IPS DF 4.7 (cell line): ENCODE data around the gene SLC25A1.
"Not testable (repeated sequence)": the region's sequence is repeated elsewhere in the genome, so short reads cannot be mapped to it uniquely, and the experiment has no call there.

Experiments
- DNase-seq: peaks from one replicate; pipeline ENCODE4 v3.0.0-alpha.2; 2013; ENCODE audit warnings: low spot score; ENCODE audit errors: extremely low read depth

Gene SLC25A1

DNA sequence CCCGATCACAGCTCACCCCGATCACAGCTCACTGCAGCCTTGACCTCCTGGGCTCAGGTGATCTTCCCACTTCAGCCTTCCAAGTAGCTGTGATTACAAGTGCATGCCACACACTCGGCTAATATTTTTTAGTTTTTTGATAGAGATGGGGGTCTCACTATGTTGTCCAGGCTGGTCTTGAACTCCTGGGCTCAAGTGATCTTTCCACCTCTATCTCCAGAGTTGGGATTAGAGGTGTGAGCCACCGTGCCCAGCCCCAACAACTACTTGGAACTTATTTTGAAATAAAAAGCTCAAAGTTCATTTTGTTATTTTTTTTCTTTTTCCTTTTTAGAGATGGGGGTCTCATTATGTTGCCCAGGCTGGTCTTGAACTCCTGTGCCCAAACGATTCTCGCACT, 27.8 kb upstream of the SLC25A1 start:
- no peak for DNase-seq

DNA sequence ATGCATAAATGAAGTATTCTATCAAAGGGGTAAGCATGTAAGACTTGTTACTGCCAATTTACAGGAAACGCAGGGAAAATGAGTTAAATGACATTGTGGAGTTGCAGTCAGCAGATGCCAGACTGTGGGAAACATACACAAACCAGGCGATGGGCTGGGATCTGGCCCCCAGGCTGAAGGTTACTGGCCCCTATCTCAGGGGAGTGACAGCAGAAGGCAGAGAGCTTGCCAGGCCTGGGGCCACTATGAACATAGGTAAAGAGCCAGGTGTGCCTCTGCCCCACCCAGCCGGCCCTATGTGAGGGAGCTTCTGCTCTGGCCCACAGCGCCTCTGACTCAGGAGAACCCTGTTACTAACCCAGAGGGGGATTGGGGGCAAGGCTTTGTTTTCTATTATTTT, 26.1 kb upstream of the SLC25A1 start:
- no peak for DNase-seq

DNA sequence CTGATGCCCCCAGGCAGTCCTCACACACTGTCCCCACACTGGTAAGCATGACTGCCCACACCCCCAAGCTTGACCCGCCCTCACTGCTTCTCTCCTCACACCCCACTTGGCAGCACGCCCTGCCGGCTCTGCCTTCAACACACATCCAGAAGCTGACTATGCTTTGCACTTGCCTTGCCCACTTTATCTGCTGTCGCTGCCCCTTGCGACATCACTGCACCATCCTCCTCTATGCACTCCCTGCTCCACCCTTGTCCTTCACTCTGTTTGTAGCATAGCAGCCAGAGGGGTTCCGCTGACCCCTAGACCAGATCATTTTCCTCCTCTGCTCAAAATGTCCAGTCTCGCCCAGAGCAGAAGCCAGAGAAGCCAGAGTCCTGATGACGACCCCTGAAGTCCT, 25.3 kb upstream of the SLC25A1 start:
- DNase-seq, result no peak

DNA sequence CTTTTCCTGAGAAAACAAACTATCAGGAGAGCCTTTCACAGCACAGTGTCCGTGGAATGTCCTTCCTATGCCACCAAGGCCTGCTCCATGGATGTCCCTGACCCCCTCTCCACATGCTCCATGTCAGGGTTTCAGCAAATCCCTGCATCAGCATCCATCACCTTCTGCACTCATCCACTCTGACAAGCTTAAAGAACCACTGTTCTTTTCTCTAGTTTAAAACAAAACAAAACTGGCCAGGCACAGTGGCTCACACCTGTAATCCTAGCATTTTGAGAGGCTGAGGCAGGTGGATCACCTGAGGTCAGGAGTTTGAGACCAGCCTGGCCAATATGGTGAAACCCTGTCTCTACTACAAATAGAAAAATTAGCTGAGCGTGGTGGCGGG, 24.3 kb upstream of the SLC25A1 start:
- DNase-seq, result not testable (repeated sequence)

DNA sequence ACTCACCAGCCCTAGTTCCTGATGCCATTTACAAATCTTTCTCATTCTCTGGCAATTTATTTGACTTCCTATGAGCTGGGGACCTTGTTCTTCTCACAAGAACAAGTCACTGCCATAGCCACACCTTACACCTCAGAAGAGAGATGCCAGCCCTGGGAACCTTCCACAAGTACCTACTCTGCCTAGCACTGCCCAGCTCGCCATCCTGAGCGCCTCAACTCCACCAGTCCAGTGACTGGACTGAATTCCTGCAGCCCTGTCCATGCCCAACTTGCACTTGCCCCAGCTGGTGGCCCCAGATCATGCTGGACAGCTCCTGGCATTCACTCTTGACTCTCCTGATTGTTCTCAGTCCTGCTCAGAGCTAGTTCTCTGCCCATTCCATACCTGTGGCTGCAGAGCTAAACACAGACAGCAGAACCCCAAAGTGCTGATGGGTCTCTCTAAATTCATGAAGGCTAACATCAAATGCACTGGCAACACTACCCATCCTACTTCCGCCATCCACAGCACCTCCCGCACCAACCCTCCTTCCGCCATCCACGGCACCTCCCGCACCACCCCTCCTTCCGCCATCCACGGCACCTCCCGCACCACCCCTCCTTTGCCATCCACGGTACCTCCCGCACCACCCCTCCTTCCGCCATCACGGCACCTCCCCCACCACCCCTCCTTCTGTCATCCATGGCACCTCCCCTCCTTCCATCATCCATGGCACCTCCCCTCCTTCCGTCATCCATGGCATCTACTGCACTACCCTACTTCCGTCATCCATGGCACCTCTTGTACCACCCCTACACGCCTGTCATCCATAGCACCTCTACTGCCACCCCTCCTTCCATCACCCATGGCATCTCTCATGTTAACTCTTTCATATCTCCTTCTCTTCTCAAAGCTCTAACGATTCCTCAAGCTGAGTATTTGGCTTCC, 23.6 kb upstream of the SLC25A1 start:
- no peak for DNase-seq

DNA sequence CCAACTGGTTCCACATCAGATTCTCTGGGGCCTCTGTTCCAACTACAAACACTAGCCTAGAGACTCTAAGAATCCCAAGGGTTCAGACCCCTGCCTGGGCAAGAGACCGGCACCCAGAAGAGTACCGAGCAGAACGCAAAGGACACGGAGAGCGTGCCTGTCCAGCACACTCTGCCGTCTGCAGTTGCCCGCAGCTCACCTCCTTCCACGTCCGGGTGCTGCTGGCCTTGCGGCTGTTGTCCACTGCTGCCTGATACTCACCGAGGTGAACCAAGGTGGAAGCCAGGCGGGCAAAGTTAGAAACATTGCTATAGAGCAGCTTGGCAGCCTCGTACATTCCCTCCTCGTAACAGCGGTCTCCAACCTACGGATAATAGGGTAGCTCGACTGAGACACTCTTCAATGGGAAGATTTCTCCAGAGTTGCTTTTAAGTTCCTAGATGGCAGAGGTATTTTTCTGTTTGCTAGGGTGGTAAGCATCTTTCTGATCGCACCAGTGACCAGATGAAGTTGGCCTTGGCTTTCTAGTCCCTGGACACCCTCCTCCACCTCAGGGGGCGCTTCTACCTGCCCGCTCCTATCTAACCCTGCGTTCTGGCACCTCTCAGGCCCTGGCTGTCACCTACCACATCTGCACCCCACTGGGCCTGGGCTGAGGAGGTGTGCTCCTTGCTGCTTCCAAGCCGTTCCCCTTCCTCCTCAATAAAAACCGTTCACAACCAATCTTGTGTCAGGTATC, 22.8 kb upstream of the SLC25A1 start:
- DNase-seq, result no peak

DNA sequence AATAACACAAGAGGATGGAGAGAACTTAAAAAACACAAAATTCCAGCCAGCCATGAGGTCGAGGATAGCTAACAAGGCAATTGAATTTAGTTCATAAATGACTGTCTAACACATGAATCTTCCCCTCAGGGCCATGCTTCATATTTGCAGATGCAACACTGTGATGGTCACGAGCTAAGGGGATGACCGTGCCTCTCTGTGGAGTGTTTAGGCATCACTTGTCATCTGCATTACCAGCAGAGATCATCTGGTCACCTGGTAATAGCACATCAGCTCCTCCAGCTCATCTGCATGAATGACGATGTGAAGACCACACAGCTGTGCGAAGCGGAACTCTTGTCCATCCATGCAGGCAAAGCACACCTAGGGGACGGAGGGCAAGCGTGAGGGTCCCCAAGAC, 20.9 kb upstream of the SLC25A1 start:
- no peak for DNase-seq

DNA sequence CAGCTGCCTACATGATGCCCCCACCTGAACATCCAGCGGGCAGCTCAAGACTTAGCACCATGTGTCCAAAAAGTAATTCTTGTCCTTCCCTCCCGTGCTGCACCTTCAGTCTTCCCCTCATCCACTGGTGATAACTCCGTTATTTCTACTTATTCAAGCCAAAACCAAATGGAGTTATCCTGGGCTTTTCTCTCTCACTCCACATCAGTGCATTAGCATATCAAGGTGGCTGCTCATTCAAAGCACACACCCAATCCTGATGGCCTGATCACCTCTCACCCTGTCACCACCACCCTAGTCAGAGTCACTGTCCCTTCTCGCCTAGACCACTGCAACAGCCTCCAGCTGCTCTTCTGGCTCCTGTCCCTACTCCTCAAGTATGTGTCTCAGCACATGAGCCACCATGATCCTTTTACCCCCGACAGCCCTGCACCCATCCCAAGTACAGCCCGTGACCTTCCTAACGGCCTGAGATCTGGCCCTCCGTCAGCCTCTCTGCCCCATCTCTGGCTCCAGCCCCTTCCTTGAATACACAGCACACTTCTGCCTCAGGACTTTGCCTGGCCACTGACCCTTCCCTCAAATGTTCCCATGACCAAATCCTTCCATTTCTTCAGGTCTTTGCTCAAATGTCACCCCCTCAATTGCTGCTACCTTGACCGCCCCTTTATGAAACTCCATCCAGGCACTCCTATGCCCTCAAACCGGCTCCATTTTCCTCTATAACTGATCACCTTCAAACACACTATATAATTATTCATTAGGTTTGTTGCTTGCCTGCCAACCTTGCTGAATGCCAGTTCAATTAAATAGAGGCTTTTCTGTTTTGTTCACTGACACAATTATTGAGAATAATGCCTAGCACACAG, 19.7 kb upstream of the SLC25A1 start:
- DNase-seq, result no peak

DNA sequence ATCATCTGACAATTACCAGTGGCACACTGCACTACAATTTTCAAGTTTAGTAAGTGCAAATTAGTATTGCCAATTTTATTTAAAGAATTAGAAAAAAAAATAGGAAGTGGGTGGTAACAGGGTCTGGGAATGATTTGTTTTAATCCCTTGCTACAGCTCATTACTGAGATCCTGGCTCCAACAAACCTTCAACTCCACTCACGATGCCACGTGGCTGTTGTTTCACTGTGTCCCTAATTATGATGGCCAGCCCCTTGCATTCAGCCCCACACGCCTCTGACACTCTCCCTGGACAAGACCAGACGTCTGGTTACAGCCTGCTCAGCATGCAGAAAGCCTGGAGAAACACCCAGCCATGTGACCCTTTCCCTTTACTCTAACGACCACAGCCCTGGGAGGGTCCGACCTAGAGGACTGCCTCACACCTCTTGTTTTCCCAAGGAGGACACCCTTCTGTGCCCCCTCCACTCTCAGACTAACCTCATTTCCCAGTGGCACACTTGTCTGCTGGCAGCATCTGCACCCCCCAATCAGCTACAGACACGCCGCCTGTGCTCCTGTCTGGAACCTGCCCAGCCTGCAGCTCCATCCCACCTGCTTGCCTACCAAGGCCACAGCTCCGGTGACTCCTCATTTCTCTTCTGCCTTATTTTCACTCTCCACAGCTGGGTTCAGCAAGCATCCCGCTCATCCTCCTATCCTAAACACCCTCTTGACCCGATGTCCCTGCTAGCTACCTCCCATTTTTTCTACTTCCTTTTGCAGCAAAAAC, 18.5 kb upstream of the SLC25A1 start:
- DNase-seq, result no peak

DNA sequence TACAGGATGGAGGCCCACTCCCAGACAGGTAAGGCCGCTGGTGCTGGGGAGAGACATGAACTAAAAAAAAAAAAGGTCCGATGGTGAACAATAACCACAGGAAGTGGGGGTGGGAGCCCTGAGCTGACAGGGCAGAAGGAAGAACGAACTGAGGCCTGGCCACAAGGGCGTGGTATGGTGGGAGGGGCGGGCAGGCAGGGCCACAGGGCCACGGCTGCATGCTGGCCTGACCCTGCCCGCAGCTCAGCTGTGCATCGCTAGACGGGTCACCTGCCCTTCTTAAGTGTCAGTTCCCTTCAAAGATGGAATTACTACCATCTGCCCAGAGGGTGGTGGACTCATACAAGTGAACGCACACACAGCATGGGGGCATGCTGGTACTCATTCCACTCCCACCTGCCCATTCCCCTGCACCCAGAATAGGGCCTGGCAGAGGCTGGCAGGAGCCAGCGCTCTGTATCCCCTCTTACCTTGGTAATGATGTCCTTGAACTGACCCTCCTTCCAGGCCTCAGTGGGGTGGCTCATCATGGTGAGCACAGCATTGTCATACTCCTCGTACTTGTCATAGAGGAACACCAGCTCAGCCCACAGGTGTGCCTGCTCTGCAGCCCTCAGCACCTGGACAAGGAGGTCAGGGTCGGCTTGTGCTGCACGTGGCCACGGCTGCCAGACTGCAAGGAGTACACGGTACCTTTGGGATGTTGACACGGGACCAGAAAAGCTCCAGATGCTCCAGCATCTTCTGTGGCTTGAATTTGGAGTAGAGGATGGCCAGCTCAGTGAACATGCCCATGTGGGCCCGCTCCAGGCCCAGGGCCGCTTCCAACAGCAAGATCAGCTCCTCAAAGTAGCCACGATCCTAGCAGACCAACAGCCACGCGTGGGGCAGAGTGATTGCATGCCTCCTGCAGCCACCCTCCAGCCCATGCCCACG, 17.5 kb upstream of the SLC25A1 start:
- no peak for DNase-seq

DNA sequence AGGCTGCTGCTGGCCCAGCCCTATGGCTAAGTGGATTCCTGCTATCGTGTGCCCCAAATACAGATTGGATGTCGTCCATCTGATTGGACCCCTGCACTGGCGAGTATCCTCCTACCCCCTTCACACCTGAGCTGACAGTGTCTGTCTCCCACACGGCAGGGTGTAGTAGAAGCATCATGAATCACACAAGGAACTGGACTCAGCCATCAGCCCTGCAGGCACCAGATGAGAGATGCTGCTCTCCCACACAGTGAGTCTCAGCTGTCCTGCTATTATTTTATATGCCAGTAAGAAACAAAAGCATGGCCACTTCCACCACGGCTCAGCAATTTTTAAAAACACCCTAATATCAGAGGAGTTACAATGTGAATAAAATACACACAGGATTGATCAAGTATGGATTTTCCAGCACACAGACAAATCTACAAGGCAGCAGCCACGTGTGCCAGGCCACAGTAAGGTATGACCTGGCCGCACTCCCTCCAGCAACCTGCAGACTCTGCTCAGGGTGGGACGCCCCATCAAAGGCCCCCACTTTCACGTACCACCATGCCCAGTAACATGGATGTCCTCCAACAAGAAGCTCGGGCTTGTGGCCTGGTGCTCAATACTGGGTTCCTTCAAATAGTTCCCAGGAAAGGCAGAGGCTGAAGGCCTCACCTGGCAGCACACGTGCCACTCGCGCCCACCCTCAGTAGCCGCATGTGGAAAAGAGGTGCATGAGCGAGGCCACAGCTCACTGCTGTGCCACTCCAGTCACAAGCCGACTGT, 16.4 kb upstream of the SLC25A1 start:
- no peak for DNase-seq

DNA sequence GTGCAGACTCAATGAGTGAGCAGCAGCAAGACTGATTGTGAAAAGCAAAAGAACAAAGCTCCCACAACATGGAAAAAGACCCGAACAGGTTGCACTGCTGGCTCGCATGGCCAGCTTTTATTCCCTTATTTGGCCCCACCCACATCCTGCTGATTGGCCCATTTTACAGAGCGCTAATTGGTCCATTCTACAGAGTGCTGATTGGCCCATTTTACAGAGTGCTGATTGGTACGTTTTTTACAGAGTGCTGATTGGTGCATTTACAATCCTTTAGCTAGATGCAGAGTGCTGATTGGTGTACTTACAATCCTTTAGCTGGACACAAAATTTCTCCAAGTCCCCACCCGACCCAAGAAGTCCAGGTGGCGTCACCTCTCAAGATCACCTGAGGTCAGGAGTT, 15.3 kb upstream of the SLC25A1 start:
- DNase-seq, result no peak

DNA sequence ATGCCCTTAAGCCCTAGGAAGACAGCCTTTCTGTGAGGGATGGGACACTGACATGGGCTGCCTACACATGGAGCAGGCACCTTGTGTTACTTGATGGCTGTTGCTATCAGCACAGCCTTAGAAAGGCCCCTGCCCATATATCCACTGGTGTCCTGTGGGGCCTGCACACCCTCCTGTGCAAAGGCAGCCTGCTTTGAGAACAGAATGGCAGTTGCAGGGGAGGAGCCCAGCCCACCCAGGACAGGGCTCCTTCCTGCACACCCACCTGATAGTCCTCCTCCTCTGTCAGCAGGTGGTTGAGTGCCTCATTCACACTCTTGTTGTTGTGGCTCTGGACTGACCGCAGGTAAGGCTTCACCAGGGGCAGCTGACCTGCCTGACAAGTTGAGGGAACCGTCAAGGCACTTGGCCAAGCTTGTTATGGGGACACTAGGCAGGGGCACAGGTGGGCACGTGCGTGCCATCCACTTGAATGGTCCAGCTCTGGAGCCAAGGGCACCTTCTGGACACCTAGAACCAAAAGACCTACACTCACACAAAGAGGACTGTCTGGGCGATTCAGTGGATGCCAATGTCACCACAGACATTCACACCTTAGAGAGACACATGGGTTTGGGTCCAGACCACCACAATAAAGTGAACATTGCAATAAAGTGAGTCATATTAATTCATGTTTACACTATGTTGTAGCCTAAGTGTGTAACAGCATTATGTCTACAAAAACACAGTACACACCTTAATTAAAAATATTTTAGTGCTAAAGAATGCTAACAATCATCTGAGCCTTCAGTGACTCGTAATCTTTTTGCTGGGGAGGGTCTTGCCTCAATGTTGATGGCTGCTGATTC, 9.4 kb upstream of the SLC25A1 start:
- no peak for DNase-seq

DNA sequence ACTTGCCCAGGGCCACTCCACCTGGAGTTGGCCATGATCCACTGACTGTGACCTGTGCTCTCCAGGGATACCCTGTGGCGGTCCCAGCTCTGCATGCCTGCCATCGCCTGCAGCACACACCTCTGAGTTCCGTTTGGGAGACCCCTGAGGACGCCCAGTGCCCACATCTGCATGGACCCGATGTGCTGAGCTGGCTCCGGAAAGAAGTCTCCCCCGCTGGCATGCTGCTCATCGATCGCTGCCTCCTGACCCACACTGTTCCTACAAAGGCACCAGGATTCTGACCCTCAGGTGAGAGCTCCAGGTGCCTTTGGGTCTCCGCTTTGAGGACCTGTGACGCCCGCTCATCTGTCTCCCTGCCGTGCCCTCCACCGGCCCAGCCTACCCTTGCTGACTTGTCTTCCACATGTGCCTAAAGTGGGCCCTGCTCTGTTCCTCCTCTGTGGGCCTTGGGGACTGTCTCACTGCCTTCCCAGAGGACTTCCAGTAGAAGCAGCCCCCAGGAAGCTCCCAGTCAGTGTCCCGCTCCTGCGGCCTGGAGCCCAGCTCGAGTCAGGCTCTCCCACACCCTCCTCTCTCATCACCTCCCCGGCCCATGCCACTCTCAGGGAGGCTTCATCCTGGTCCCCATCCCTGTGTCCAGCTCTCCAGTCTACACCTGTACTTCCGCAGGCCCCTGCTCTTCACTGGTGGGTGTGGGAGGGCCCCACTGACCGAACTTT, 5.9 kb upstream of the SLC25A1 start:
- no peak for DNase-seq

DNA sequence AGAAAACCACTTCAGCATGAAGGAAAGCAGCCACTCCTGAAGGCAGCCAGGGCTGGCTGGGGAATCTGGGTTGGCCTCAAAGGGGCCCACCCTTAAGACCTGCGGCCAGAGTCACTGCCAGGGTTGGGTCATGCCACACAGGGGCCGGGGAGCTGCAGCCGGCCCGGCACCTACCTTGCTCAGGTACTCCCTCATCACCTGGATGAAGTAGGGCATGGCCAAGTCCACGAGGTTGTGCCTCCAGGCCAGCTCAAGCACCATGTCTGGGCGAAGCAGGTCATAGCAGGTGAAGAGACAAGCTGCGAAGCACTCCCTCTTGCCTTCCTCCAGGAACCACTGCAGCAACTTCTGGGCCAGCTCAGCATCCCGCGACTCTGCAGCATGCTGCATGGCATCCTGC, 4.7 kb upstream of the SLC25A1 start:
- no peak for DNase-seq

DNA sequence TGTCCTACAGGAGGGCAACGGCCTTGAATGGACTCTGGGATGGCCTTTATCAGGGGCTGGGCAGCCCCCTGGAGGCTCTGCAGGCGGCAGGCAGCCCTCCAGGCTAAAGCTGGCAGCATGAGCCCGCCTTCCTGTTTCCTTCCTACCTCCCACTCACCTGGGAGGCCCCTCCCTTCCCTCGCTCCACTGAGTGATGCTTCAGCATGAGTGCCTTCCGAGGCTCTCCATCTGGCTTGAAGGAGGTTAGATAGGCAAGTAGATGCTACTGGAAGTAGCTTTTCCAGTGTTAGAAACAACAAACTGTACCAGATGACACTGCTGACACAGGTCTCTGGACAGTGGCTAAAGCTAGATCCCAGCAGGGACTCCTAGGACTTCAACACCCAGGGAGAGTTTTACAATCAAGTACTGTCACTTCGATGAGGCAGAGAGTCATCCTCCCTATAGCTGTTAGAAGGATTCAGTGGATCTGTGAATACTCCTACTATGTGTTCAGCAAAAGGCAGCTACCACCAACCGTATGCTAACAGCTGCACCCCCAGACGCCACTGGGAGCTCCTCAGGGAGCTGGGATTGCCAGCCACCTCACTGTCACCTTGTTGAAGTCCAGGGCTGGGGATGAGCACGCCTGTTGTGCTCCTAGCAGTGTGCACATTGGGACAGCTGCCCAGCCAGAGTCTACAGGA, 4.1 kb upstream of the SLC25A1 start:
- no peak for DNase-seq
